Vagina (tissue), 2 donors: ENCODE results near the gene FTHL17.

Source experiments
- CTCF ChIP-seq, 3 experiments: fragments of 450-650 bp in 2 of 3; fragments of 200-600 bp in 1 of 3; sonication (generic) in 1 of 3; IDR thresholded peaks; one replicate each; pipeline ENCODE4 v1.5.1; 2017 to 2019; ENCODE audit warnings: antibody characterized with exemption in 3 of 3, mild to moderate bottlenecking in 2 of 3, moderate library complexity in 2 of 3
- POLR2A ChIP-seq, 2 donors: fragments of 450-650 bp; IDR thresholded peaks; one replicate each; pipeline ENCODE4 v1.6.1; 2017; ENCODE audit warnings: antibody characterized with exemption in 2 of 2, mild to moderate bottlenecking in 2 of 2, moderate library complexity in 2 of 2
- POLR2AphosphoS5 ChIP-seq, 2 donors: sonication (generic); formaldehyde crosslinking; IDR thresholded peaks; one replicate each; pipeline ENCODE4 v1.9.0; 2017; ENCODE audit warnings: antibody characterized with exemption in 2 of 2, mild to moderate bottlenecking in 2 of 2, low read depth in 1 of 2; ENCODE audit not compliant: insufficient read depth in 1 of 2

- TF ChIP-seq CTCF (IDR thresholded peaks at IDR 0.05) (no peak), POLR2AphosphoS5 (IDR thresholded peaks at IDR 0.05; ENCODE audit: insufficient read depth in 1 of 2, low read depth in 1 of 2) (no peak), POLR2A (IDR thresholded peaks at IDR 0.05) (no peak)
Observed at GRCh38 chrX:31114858-31115257, 43.0 kb upstream of the FTHL17 start.
